ENCODE data around the gene SOX6. TPM values are rescaled to one million over a fixed set of nuclear protein-coding genes. Genes with fewer than 3 reads are reported as not detected.

The SOX6 gene
- polyA plus RNA-seq, 1 donor from 2014 or later, result 2.2 TPM

DNA sequence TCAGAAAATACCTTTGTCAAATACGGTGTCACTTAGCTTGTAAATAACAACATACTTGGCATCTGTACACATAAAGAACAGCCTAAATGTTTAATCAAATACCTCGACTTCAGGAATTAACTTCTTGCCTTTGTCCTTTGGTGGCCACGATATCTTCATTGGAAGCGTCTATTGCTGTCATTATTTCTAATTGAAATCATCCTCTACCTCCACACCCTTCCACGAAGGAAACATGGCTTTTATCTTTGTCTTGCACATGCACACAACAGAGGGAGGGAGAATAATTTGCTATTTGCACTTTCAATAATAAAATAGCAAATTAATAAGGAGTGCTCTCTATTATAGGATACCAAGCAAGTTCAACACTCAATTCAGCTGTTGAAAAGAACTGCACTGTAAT, 25.8 kb upstream of the SOX6 start:
- no peaks in the 10 kb centered on the region for H3K27me3 ChIP-seq (ENCODE audit: insufficient read depth, low read depth, low read length)
- H2AFZ ChIP-seq (ENCODE audit: low read depth, low read length), result no peak overlapping the region
- H3K4me3 ChIP-seq (ENCODE audit: low read length), result no peak overlapping the region
- peaks cover 4% of the 10 kb centered on the region for H3K79me2 ChIP-seq (replicated peaks; ENCODE audit: insufficient read depth, low read length)
- H4K20me1 ChIP-seq (ENCODE audit: insufficient read depth), result no peaks in the 10 kb centered on the region
- no peak overlapping the region for H3K27ac ChIP-seq (ENCODE audit: low read length)
- no peaks in the 10 kb centered on the region for H3F3A ChIP-seq (ENCODE audit: insufficient read depth, low read length, poor library complexity, severe bottlenecking)
- no peaks in the 10 kb centered on the region for H3K9me3 ChIP-seq (ENCODE audit: low read length)
- no peaks in the 10 kb centered on the region for H3K36me3 ChIP-seq (ENCODE audit: insufficient read depth, low read length)
- H3K9me2 ChIP-seq (ENCODE audit: insufficient read depth, low read length), result no peaks in the 10 kb centered on the region
- no peak for TF ChIP-seq MXI1 (conservative IDR thresholded peaks at IDR 0.05; ENCODE audit: poor library complexity, severe bottlenecking)
- no peak for TF ChIP-seq POLR2AphosphoS5 (IDR thresholded peaks at IDR 0.05)
- TF ChIP-seq TAF1 (IDR thresholded peaks at IDR 0.05; ENCODE audit: low read depth), result no peak
- TF ChIP-seq SMC3 (conservative IDR thresholded peaks at IDR 0.05; ENCODE audit: poor library complexity), result no peak
- TF ChIP-seq, protein P1, sequence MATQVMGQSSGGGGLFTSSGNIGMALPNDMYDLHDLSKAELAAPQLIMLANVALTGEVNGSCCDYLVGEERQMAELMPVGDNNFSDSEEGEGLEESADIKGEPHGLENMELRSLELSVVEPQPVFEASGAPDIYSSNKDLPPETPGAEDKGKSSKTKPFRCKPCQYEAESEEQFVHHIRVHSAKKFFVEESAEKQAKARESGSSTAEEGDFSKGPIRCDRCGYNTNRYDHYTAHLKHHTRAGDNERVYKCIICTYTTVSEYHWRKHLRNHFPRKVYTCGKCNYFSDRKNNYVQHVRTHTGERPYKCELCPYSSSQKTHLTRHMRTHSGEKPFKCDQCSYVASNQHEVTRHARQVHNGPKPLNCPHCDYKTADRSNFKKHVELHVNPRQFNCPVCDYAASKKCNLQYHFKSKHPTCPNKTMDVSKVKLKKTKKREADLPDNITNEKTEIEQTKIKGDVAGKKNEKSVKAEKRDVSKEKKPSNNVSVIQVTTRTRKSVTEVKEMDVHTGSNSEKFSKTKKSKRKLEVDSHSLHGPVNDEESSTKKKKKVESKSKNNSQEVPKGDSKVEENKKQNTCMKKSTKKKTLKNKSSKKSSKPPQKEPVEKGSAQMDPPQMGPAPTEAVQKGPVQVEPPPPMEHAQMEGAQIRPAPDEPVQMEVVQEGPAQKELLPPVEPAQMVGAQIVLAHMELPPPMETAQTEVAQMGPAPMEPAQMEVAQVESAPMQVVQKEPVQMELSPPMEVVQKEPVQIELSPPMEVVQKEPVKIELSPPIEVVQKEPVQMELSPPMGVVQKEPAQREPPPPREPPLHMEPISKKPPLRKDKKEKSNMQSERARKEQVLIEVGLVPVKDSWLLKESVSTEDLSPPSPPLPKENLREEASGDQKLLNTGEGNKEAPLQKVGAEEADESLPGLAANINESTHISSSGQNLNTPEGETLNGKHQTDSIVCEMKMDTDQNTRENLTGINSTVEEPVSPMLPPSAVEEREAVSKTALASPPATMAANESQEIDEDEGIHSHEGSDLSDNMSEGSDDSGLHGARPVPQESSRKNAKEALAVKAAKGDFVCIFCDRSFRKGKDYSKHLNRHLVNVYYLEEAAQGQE (IDR thresholded peaks at IDR 0.05; ENCODE audit: borderline replicate concordance), result no peak
- no peak for TF ChIP-seq EZH2 (IDR thresholded peaks at IDR 0.05; ENCODE audit: borderline replicate concordance, insufficient read depth, low read length, poor library complexity, severe bottlenecking)
- no peak for TF ChIP-seq RAD21 (conservative IDR thresholded peaks at IDR 0.05)
- TF ChIP-seq EP300 (conservative IDR thresholded peaks at IDR 0.05; ENCODE audit: poor library complexity, severe bottlenecking), result no peak
- TF ChIP-seq CTCF (IDR thresholded peaks at IDR 0.05; ENCODE audit: poor library complexity, severe bottlenecking), result no peak
- H3K4me2 ChIP-seq (ENCODE audit: low read length), result no peak overlapping the region
- H3K9ac ChIP-seq (ENCODE audit: low read length), result no peak overlapping the region

DNA sequence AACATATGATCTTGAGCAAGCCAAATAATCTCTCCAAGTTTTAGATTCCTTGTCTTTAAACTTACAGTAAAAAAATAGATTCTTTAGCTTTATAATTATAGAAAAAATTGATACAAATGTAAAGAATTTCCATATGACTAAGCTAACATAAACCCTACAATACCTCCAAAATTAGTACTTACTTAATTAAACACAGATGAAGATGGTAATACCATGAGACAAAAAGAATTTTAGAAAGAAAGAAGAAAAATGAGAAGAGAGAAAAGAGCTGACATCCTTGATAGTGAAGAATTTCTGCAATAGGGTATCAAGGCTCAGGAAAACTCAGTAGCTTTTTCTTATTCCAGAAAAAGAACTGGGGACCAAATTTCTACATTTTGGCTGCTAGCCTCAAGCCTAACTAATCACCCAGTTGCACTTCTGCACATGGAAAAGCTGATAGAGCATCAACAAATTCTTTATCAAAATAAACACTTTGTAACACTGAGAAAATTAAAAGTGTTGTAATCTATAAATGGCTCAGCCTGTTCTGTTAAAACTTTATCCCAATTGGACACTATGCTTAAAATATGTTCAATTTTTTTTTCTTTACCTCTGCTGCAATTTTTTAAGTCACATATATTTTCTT, 24.7 kb upstream of the SOX6 start:
- peaks cover 4% of the 10 kb centered on the region for H3K79me2 ChIP-seq (replicated peaks; ENCODE audit: insufficient read depth, low read length)
- H4K20me1 ChIP-seq (ENCODE audit: insufficient read depth), result no peaks in the 10 kb centered on the region
- no peaks in the 10 kb centered on the region for H3K36me3 ChIP-seq (ENCODE audit: insufficient read depth, low read length)
- no peak overlapping the region for H3K9ac ChIP-seq (ENCODE audit: low read length)
- no peaks in the 10 kb centered on the region for H3K9me2 ChIP-seq (ENCODE audit: insufficient read depth, low read length)
- no peaks in the 10 kb centered on the region for H3F3A ChIP-seq (ENCODE audit: insufficient read depth, low read length, poor library complexity, severe bottlenecking)
- no peak overlapping the region for H3K4me3 ChIP-seq (ENCODE audit: low read length)
- no peak for TF ChIP-seq EZH2 (IDR thresholded peaks at IDR 0.05; ENCODE audit: borderline replicate concordance, insufficient read depth, low read length, poor library complexity, severe bottlenecking)
- no peak for TF ChIP-seq CTCF (IDR thresholded peaks at IDR 0.05; ENCODE audit: poor library complexity, severe bottlenecking)
- TF ChIP-seq, protein P1 (IDR thresholded peaks at IDR 0.05; ENCODE audit: borderline replicate concordance), result no peak
- no peak for TF ChIP-seq EP300 (conservative IDR thresholded peaks at IDR 0.05; ENCODE audit: poor library complexity, severe bottlenecking)
- TF ChIP-seq SMC3 (conservative IDR thresholded peaks at IDR 0.05; ENCODE audit: poor library complexity), result no peak
- TF ChIP-seq TAF1 (IDR thresholded peaks at IDR 0.05; ENCODE audit: low read depth), result no peak
- TF ChIP-seq MXI1 (conservative IDR thresholded peaks at IDR 0.05; ENCODE audit: poor library complexity, severe bottlenecking), result no peak
- no peak for TF ChIP-seq POLR2AphosphoS5 (IDR thresholded peaks at IDR 0.05)
- no peak for TF ChIP-seq RAD21 (conservative IDR thresholded peaks at IDR 0.05)
- H3K4me2 ChIP-seq (ENCODE audit: low read length), result no peak overlapping the region
- H3K27ac ChIP-seq (ENCODE audit: low read length), result no peak overlapping the region
- H3K27me3 ChIP-seq (ENCODE audit: insufficient read depth, low read depth, low read length), result no peaks in the 10 kb centered on the region
- no peak overlapping the region for H2AFZ ChIP-seq (ENCODE audit: low read depth, low read length)
- no peaks in the 10 kb centered on the region for H3K9me3 ChIP-seq (ENCODE audit: low read length)
